GM18519 (cell line): ENCODE results near the gene OR2G2.

ENCODE experiments used
- ATAC-seq: cut with Tn5 transposase; IDR thresholded peaks from one replicate; pipeline ENCODE4 v1.9.1; 2021; ENCODE audit warnings: mild to moderate bottlenecking, moderate library complexity; ENCODE audit not compliant: unreplicated experiment, low FRiP score

Gene OR2G2

GRCh38 chr1:247588060-247588459, at the start of gene OR2G2:
Gene OR2G2 (plus strand): TSS chr1:247588360. CDS start chr1:247588360, 0 bp downstream.
- no peak for ATAC-seq

- no peak for ATAC-seq
Measured at GRCh38 chr1:247538561-247538960, 49.6 kb upstream of the OR2G2 start.

GRCh38 chr1:247539215-247539614, 48.9 kb upstream of the OR2G2 start:
- no peak for ATAC-seq

GRCh38 chr1:247540581-247540980, 47.6 kb upstream of the OR2G2 start:
- no peak for ATAC-seq

- ATAC-seq: no peak
Measured at GRCh38 chr1:247542811-247543210, 45.3 kb upstream of the OR2G2 start.

- ATAC-seq: no peak
Measured at GRCh38 chr1:247548092-247548491, 40.1 kb upstream of the OR2G2 start.

GRCh38 chr1:247548769-247549182, 39.4 kb upstream of the OR2G2 start, which contains the start of gene GCSAML:
Gene GCSAML (plus strand): TSS chr1:247549134. CDS start chr1:247549192, 58 bp downstream.
- ATAC-seq: no peak

GRCh38 chr1:247551721-247552120, 36.4 kb upstream of the OR2G2 start:
- ATAC-seq: no peak

GRCh38 chr1:247552231-247552630, 35.9 kb upstream of the OR2G2 start:
- no peak for ATAC-seq

- no peak for ATAC-seq
Measured at GRCh38 chr1:247557926-247558674, 30.1 kb upstream of the OR2G2 start.

- no peak for ATAC-seq
Measured at GRCh38 chr1:247561711-247562110, 26.4 kb upstream of the OR2G2 start.

- no peak for ATAC-seq
Measured at GRCh38 chr1:247562198-247562597, 26.0 kb upstream of the OR2G2 start.

GRCh38 chr1:247574236-247574635, 13.9 kb upstream of the OR2G2 start:
- ATAC-seq: no peak

- no peak for ATAC-seq
Measured at GRCh38 chr1:247574664-247575063, 13.5 kb upstream of the OR2G2 start.

- peak; percentile 48 for ATAC-seq
Measured at GRCh38 chr1:247576514-247576913, 11.6 kb upstream of the OR2G2 start.

- no peak for ATAC-seq
Measured at GRCh38 chr1:247578946-247579460, 9.2 kb upstream of the OR2G2 start.

GRCh38 chr1:247605286-247605685, 17.1 kb downstream of the OR2G2 start, which contains the start of gene OR2G3:
Gene OR2G3 (plus strand): TSS chr1:247605586. CDS start chr1:247605586, 0 bp downstream.
- ATAC-seq: no peak

- ATAC-seq: no peak
Measured at GRCh38 chr1:247613405-247613804, 25.2 kb downstream of the OR2G2 start.

GRCh38 chr1:247614625-247615024, 26.5 kb downstream of the OR2G2 start:
- ATAC-seq: no peak

GRCh38 chr1:247627951-247628350, 39.8 kb downstream of the OR2G2 start:
- ATAC-seq: no peak

GRCh38 chr1:247638011-247638410, 49.9 kb downstream of the OR2G2 start:
- no peak for ATAC-seq

GRCh38 chr1:247638781-247639180, 50.6 kb downstream of the OR2G2 start:
- no peak for ATAC-seq
